Measurements from ENCODE around the gene ADCY9.

GRCh38 chr16:4028144-4028543, 88.1 kb downstream of the ADCY9 start:
- no peak for TF ChIP-seq CTCF (IDR thresholded peaks at IDR 0.05)
- no peak for TF ChIP-seq EZH2 (IDR thresholded peaks at IDR 0.05; ENCODE audit: borderline replicate concordance, insufficient read depth, low read depth, low read length, poor library complexity, severe bottlenecking)

Measured in B cell (primary cell).